CD4-positive, alpha-beta T cell treated with Interleukin-1 beta for 1 hour (primary cell): ENCODE data around the gene SLC12A4.
"Not testable (repeated sequence)": the region's sequence is repeated elsewhere in the genome, so short reads cannot be mapped to it uniquely, and the experiment has no call there.

ENCODE experiments used
- DNase-seq, 2 donors: peaks; one replicate each; pipeline ENCODE4 v3.0.0-alpha.2; 2020 to 2022

Gene SLC12A4

GRCh38 chr16:67940446-67941089 lies 27.9 kb downstream of the SLC12A4 start:
- DNase-seq, result no peak

GRCh38 chr16:67939507-67940445 lies 28.7 kb downstream of the SLC12A4 start:
- DNase-seq, result peak; percentile 37 to 39

GRCh38 chr16:67937713-67938112 lies 30.7 kb downstream of the SLC12A4 start:
- not testable (repeated sequence) for DNase-seq

GRCh38 chr16:67936880-67937605 lies 31.4 kb downstream of the SLC12A4 start:
- DNase-seq, result peak; percentile 82 to 85

- peak in 1 of 2 donors; percentile 31 for DNase-seq
Observed at GRCh38 chr16:67936124-67936879, 32.1 kb downstream of the SLC12A4 start, which contains the start of gene PSMB10. PSMB10 (minus strand) TSS chr16:67936850; CDS start chr16:67936749, 101 bp downstream.

- DNase-seq, result peak; percentile 97
Observed at GRCh38 chr16:67935402-67936123, 32.9 kb downstream of the SLC12A4 start.

GRCh38 chr16:67935101-67935401 lies 33.4 kb downstream of the SLC12A4 start:
- no peak for DNase-seq

GRCh38 chr16:67934306-67935100 lies 33.9 kb downstream of the SLC12A4 start:
- no peak for DNase-seq

- DNase-seq, result no peak
Observed at GRCh38 chr16:67933805-67934204, 34.6 kb downstream of the SLC12A4 start.

- DNase-seq, result no peak
Observed at GRCh38 chr16:67932462-67932840, 36.0 kb downstream of the SLC12A4 start.

- DNase-seq, result no peak
Observed at GRCh38 chr16:67931712-67932461, 36.5 kb downstream of the SLC12A4 start, which contains the start of gene CTRL. CTRL (minus strand) TSS chr16:67931862; CDS start chr16:67931852, 10 bp downstream.

- no peak for DNase-seq
Observed at GRCh38 chr16:67930678-67931211, 37.7 kb downstream of the SLC12A4 start.

GRCh38 chr16:67930191-67930590 lies 38.2 kb downstream of the SLC12A4 start:
- no peak for DNase-seq

GRCh38 chr16:67928561-67929364 lies 39.7 kb downstream of the SLC12A4 start:
- peak; percentile 74 to 80 for DNase-seq

GRCh38 chr16:67928147-67928546 lies 40.3 kb downstream of the SLC12A4 start:
- DNase-seq, result no peak

GRCh38 chr16:67927131-67927941 lies 41.1 kb downstream of the SLC12A4 start:
- DNase-seq, result no peak

GRCh38 chr16:67926181-67926750 lies 42.2 kb downstream of the SLC12A4 start:
- no peak for DNase-seq
